Body of pancreas (tissue), 4 donors: Measurements from ENCODE around the gene WDR53. TPM values are rescaled to one million over a fixed set of nuclear protein-coding genes. Genes with fewer than 3 reads are reported as not detected.

Experiments used
- ATAC-seq: fragments of 150-250 bp; one replicate; pipeline ENCODE4 v1.9.1; 2016
- DNase-seq, 4 donors: peaks; one replicate each; pipeline ENCODE4 v3.0.0-alpha.2; 2019
- H3K27ac ChIP-seq, 4 donors: fragments of 200-600 bp; sonication (generic); 1 replicate in 3 of 4; 2 replicates in 1 of 4; pipeline versions ENCODE4 v1.5.1 to v1.6.1; 2016 to 2019; ENCODE audit warnings: mild to moderate bottlenecking in 1 of 4, mixed read lengths in 1 of 4, moderate library complexity in 1 of 4
- H3K27me3 ChIP-seq, 2 donors: fragments of 200-600 bp; sonication (generic); one replicate each; pipeline ENCODE4 v1.6.0; 2016; ENCODE audit warnings: mild to moderate bottlenecking in 1 of 2
- H3K36me3 ChIP-seq, 2 donors: fragments of 200-600 bp; sonication (generic); replicated peaks in 1 of 2; 2 replicates each; pipeline ENCODE4 v1.5.1; 2016; ENCODE audit warnings: low read depth in 2 of 2; ENCODE audit not compliant: insufficient read depth in 1 of 2
- H3K4me1 ChIP-seq: fragments of 200-600 bp; sonication (generic); one replicate; pipeline ENCODE4 v1.6.0; 2016
- H3K4me3 ChIP-seq, 2 donors: fragments of 200-600 bp; sonication (generic); 1 replicate in 1 of 2; 2 replicates in 1 of 2; pipeline ENCODE4 v1.5.1; 2016 to 2019
- H3K9me3 ChIP-seq, 3 donors: fragments of 200-600 bp; sonication (generic); 1 replicate in 2 of 3; 2 replicates in 1 of 3; pipeline ENCODE4 v1.5.1; 2016
- CTCF ChIP-seq, 7 experiments: fragments of 450-650 bp in 4 of 7; fragments of 200-600 bp in 3 of 7; sonication (generic) in 3 of 7; IDR thresholded peaks; one replicate each; pipeline ENCODE4 v1.5.1; 2016 to 2019; ENCODE audit warnings: antibody characterized with exemption in 7 of 7
- POLR2A ChIP-seq, 3 donors: fragments of 450-650 bp; IDR thresholded peaks; one replicate each; pipeline ENCODE4 v1.6.1; 2016; ENCODE audit warnings: antibody characterized with exemption in 3 of 3, mild to moderate bottlenecking in 2 of 3
- WGBS, 2 donors: methylation state at CpG; one replicate each; pipeline ENCODE4 v1.1.5; 2017; 5-methylcytosine and 5-hydroxymethylcytosine counted together
- intact Hi-C: fragments of 100-400 bp; cut with DNase I; formaldehyde crosslinking; loops from one replicate; pipeline ENCODE4 v1.15.1; 2023
- total RNA-seq, 2 donors: library from RNA; depleted of rRNA; stranded (reverse); fragments of >200 nt; gene quantifications; one replicate each; pipeline ENCODE4 v1.1.0, GENCODE V29; 2016

The WDR53 gene
- total RNA-seq, 2 donors from 2014 or later = 0.66 to 4.2 TPM

- intact Hi-C loops = no loop called here
- Histone ChIP-seq H3K9me3 (no peaks in the 10 kb centered on the region), H3K36me3 (peaks cover 0 to 1% of the 10 kb centered on the region in 2 donors), H3K4me3 (no peak overlapping the region), H3K27me3 (no peaks in the 10 kb centered on the region), H3K27ac (no peak overlapping the region), H3K4me1 (no peaks in the 10 kb centered on the region)
- DNase-seq (no peak), ATAC-seq (no peak)
- WGBS, 2 donors = 58 to 70% methylated on average over 3 of the region's 3 CpGs
- TF ChIP-seq CTCF (IDR thresholded peaks at IDR 0.05) (no peak), POLR2A (IDR thresholded peaks at IDR 0.05) (no peak)
Observed at GRCh38 chr3:196559826-196560225, 8.5 kb downstream of the WDR53 start.

GRCh38 chr3:196558476-196558875 lies 9.9 kb downstream of the WDR53 start:
- Histone ChIP-seq H3K4me1 (no peaks in the 10 kb centered on the region), H3K36me3 (peaks cover 0 to 1% of the 10 kb centered on the region in 2 donors), H3K27me3 (no peaks in the 10 kb centered on the region), H3K9me3 (no peaks in the 10 kb centered on the region), H3K4me3 (no peak overlapping the region), H3K27ac (no peak overlapping the region)
- ATAC-seq = no peak
- intact Hi-C loops = no loop called here
- TF ChIP-seq POLR2A (IDR thresholded peaks at IDR 0.05) (no peak), CTCF (IDR thresholded peaks at IDR 0.05) (no peak)
- no peak for DNase-seq

- Histone ChIP-seq H3K36me3 (peaks cover 0 to 1% of the 10 kb centered on the region in 2 donors), H3K27ac (no peak overlapping the region), H3K9me3 (no peaks in the 10 kb centered on the region), H3K4me3 (no peak overlapping the region), H3K4me1 (no peaks in the 10 kb centered on the region), H3K27me3 (no peaks in the 10 kb centered on the region)
- DNase-seq = no peak
- TF ChIP-seq CTCF (IDR thresholded peaks at IDR 0.05) = no peak
- TF ChIP-seq POLR2A (IDR thresholded peaks at IDR 0.05) = no peak
- WGBS, 2 donors = 87 to 92% methylated on average over 5 of the region's 5 CpGs
- intact Hi-C loops = no loop called here
- no peak for ATAC-seq
Observed at GRCh38 chr3:196557236-196557635, 11.1 kb downstream of the WDR53 start.

- ATAC-seq = no peak
- intact Hi-C loops = no loop called here
- TF ChIP-seq CTCF (IDR thresholded peaks at IDR 0.05) = no peak
- TF ChIP-seq POLR2A (IDR thresholded peaks at IDR 0.05) = no peak
- no peak for DNase-seq
- H3K27me3 ChIP-seq = no peaks in the 10 kb centered on the region
- H3K27ac ChIP-seq = no peak overlapping the region
- peaks cover 0 to 1% of the 10 kb centered on the region in 2 donors for H3K36me3 ChIP-seq
- 70 to 71% methylated on average over 3 of the region's 3 CpGs for WGBS, 2 donors
- H3K9me3 ChIP-seq = peaks cover 0 to 2% (median 0%) of the 10 kb centered on the region in 3 donors
- no peaks in the 10 kb centered on the region for H3K4me1 ChIP-seq
- H3K4me3 ChIP-seq = no peak overlapping the region
Observed at GRCh38 chr3:196555295-196555694, 13.1 kb downstream of the WDR53 start.

- DNase-seq (peak in 1 of 4 donors; percentile 4), ATAC-seq (no peak)
- H3K9me3 ChIP-seq = peaks cover 0 to 13% (median 0%) of the 10 kb centered on the region in 3 donors
- 47 to 91% methylated on average over 3 of the region's 3 CpGs for WGBS, 2 donors
- H3K4me3 ChIP-seq = no peak overlapping the region
- no peaks in the 10 kb centered on the region for H3K27me3 ChIP-seq
- no peak overlapping the region for H3K27ac ChIP-seq
- TF ChIP-seq CTCF (IDR thresholded peaks at IDR 0.05) (no peak), POLR2A (IDR thresholded peaks at IDR 0.05) (no peak)
- intact Hi-C loops = no loop called here
- no peaks in the 10 kb centered on the region for H3K36me3 ChIP-seq
- no peaks in the 10 kb centered on the region for H3K4me1 ChIP-seq
Observed at GRCh38 chr3:196554205-196554604, 14.1 kb downstream of the WDR53 start.
